ENCODE measurements around the gene TRIM7. TPM values are rescaled to one million over a fixed set of nuclear protein-coding genes. Genes with fewer than 3 reads are reported as not detected.

Gene TRIM7
- total RNA-seq, 2 donors from 2014 or later, result 5.8 to 14.2 TPM

DNA sequence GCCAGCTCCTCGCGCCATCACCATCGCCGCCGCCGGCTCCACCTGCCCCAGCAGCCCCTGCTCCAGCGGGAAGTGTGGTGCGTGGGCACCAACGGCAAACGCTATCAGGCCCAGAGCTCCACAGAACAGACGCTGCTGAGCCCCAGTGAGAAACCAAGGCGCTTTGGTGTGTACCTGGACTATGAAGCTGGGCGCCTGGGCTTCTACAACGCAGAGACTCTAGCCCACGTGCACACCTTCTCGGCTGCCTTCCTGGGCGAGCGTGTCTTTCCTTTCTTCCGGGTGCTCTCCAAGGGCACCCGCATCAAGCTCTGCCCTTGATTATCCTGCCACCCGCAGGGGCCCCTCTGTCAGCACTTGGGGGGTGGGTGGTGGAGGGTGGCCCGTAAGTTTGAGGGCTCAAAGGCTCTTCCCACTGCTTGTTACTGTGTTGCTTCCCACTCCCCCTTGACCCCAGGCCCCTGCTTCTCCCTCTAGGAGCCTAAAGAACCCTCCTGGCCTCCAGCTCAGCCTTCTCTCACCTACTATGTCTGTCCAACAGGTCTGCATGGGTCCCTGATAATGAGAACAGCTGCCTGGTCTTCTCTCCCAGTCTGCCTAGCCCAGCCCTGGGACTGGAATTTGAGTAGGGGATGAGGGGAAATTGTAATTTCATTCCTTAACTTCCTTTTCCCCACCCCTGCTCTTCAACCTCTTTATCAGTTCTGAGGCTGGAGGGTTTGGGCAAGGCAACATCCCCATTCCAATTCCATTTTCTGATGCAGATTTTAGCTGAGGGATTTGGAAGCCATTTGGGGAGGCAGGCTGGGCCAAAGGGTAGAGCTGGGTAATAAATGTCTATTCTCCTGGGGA is 29.7 kb upstream of the TRIM7 start:
- ATAC-seq (peak; percentile 20), DNase-seq (no peak)
- intact Hi-C loops (cut with DNase I, micrococcal nuclease), result no loop called here

- no peak for DNase-seq
- intact Hi-C loops (cut with DNase I, micrococcal nuclease), result no loop called here
- peak; percentile 18 for ATAC-seq
These were observed 28.9 kb upstream of the TRIM7 start for GRCh38 chr5:181233801-181234454.

- DNase-seq, result no peak
- intact Hi-C loops (cut with DNase I, micrococcal nuclease), result no loop called here
- no peak for ATAC-seq
These were observed 28.2 kb upstream of the TRIM7 start for GRCh38 chr5:181233088-181233800.

DNA sequence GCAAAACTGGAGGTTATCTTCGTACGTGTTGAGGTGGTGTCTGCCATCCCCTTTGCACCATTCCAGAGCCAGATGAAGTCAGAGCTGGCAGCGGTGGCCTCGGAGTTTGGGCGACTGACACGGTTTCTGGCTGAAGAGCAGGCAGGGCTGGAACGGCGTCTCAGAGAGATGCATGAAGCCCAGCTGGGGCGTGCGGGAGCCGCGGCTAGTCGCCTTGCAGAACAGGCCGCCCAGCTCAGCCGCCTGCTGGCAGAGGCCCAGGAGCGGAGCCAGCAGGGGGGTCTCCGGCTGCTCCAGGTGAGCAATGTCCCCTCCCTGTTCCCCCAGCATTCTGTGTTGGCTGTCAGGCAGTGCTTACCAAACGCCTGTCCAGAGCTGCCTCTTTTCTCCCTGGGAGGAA is 27.6 kb upstream of the TRIM7 start:
- DNase-seq, result no peak
- intact Hi-C loops (cut with DNase I, micrococcal nuclease), result no loop called here
- ATAC-seq, result no peak

DNA sequence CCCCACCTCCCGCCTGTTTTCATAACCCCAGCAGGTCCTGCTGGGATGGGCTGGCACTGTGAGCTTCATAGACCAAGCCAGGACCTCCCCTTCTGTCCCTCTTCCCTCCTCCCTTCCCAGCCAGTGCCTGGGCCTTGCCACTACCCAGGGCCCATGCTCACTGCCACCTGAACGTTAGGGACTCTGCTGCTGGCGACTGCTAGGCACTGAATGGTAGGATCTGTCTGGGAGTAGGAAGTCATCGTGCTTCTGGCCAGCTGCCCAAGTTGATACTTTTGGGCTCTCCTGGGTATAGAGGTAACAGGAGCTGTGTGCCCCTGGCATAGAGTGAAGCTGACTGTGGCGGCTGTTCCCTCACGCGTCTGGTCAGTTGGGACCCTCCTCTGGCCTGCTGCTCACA is 26.4 kb upstream of the TRIM7 start:
- ATAC-seq, result no peak

DNA sequence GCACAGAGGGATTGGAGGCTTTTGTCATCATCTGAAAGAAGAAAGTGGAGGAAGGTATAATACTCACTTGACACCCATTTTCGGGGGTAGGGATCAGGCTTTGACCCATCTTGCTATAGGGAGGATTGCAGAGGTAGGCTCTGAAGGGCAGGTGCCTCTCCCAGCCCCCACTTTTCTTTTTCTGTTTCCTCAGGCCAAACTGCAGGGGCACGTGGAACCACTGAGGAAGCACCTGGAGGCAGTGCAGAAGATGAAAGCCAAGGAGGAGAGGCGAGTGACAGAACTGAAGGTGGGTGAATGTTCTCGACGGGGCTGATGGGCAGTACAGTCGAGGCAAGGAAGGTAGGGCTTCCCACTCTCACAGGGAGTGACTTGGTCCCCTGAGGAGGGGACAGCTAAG is 25.6 kb upstream of the TRIM7 start:
- DNase-seq (no peak), ATAC-seq (no peak)
- intact Hi-C loops (cut with DNase I, micrococcal nuclease), result no loop called here

More for the DNA sequence above, 26.4 kb upstream of the TRIM7 start:
- no peak for DNase-seq
- intact Hi-C loops (cut with DNase I, micrococcal nuclease), result no loop called here

- ATAC-seq (no peak), DNase-seq (no peak)
- intact Hi-C loops (cut with DNase I, micrococcal nuclease), result no loop called here
These were observed 25.0 kb upstream of the TRIM7 start for GRCh38 chr5:181229996-181230395.

DNA sequence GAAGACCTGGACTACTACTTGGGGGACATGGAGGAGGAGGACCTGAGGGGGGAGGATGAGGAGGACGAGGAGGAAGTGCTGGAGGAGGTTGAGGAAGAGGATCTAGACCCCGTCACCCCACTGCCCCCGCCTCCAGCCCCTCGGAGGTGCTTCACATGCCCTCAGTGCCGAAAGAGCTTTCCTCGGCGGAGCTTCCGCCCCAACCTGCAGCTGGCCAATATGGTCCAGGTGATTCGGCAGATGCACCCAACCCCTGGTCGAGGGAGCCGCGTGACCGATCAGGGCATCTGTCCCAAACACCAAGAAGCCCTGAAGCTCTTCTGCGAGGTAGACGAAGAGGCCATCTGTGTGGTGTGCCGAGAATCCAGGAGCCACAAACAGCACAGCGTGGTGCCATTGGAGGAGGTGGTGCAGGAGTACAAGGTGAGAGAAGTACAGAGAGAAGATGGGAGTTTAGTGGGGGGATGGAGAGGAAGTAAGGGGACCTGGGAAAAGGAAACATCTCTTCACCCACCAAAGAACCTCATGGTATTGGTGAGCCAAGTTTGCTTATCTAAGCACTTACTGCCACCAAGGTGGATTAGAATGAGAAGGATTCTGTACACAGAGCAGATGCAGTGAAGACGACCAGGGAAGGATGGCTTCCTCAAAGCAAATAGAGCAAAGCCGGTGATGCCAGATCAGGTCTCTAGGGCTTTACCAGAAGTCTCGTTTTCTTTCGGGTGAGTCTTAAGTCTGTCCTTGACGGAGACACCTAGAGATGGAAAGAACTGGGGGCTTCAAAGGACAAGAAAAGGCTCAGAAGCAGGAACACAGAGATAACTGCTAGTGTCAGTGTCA is 19.6 kb upstream of the TRIM7 start:
- ATAC-seq, result no peak
- DNase-seq, result peak in 1 of 2 donors; percentile 48
- intact Hi-C loops (cut with DNase I, micrococcal nuclease), result no loop called here

DNA sequence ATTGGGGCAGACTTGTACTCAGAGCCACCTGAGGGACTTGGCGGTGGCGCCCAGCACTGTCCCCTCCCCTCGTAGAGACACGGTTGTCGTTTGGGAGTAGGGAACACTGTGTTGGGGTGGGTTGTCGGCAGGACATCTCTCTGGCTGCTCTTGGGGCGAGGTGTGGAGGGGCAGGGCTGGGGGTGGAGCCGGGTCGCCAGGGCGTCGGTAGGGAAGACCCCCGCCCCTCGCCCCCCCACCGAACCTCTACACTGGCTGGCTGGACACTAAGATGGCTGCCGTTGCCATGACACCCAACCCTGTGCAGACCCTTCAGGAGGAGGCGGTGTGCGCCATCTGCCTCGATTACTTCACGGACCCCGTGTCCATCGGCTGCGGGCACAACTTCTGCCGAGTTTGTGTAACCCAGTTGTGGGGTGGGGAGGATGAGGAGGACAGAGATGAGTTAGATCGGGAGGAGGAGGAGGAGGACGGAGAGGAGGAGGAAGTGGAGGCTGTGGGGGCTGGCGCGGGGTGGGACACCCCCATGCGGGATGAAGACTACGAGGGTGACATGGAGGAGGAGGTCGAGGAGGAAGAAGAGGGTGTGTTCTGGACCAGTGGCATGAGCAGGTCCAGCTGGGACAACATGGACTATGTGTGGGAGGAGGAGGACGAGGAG is 18.9 kb upstream of the TRIM7 start:
- DNase-seq, result peak; percentile 73
- intact Hi-C loops (cut with DNase I, micrococcal nuclease), result no loop called here

DNA sequence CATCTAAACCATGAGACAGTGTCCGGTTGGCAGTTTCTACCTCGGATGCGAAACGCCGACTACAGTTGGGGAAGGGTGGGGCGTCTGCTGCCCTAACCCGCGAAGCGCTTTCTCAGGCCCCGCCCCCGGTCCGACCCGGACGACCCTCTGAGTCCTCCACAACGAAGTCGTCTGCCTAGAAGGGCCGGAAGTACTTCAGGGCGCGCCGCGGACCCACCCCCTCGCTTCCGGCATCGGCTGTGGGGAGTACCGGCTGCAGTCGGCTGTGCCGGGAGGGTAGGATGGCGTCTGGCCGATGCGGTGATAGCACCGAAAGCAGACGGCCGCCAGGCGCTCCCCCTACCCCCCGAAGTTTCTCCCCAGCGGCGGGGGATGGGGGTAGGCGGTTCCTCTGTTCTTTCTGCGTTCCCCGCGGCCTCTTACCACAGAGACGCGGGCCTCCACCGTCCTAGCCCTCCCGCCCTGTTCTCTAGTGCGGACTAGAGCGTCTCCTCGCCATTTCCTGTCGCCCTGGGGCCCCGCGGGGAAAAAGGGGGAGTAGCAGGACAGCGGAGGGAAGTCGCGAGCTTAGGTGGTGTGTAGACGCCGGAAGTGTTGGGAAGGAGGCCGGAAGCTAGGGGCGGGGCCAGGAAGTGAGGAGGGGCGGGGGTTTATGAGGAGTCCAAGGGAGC is 18.2 kb upstream of the TRIM7 start, which contains the start of gene TRIM41:
TSS of gene TRIM41 (plus strand) at position 224 of the 671 bp plus-strand sequence. CDS start 719 bp downstream, outside the sequence.
- DNase-seq (peak; percentile 99 to 100), ATAC-seq (peak; percentile 80)
- intact Hi-C loops (cut with DNase I, micrococcal nuclease), result no loop called here

More for the DNA sequence above, 18.9 kb upstream of the TRIM7 start:
- peak; percentile 2 for ATAC-seq

DNA sequence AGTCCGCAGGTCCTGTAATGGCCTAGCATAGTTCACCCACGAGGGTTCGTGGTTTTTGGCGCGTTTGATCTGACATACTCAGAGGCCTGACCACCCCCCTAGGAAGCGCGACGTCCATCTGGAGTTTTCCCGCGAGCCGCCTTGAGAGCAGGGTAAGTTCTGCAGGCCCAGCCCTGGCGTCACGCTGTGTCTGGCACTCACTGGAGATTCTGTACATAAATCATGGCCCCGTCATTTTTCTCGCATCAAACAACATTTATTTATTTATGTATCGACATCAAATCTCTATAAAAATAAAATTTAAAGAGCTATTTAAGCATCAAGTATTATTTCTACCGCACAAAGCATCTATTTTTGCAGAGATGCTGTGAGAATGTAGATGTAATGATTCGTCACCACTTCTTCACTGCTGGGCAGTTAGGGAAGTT is 17.6 kb upstream of the TRIM7 start:
- DNase-seq, result no peak
- intact Hi-C loops (cut with DNase I, micrococcal nuclease), result no loop called here

GRCh38 chr5:181221792-181222629 is 17.0 kb upstream of the TRIM7 start:
- DNase-seq, result peak; percentile 89 to 94
- intact Hi-C loops (cut with DNase I, micrococcal nuclease), result no loop called here
- peak; percentile 56 for ATAC-seq

More for the DNA sequence above, 17.6 kb upstream of the TRIM7 start:
- peak; percentile 8 for ATAC-seq

GRCh38 chr5:181221105-181221791 is 16.3 kb upstream of the TRIM7 start:
- DNase-seq (peak in 1 of 2 donors; percentile 34), ATAC-seq (no peak)
- intact Hi-C loops (cut with DNase I, micrococcal nuclease), result no loop called here

GRCh38 chr5:181220178-181220515 is 15.2 kb upstream of the TRIM7 start:
- DNase-seq, result no peak
- intact Hi-C loops (cut with DNase I, micrococcal nuclease), result no loop called here
- ATAC-seq, result no peak

DNA sequence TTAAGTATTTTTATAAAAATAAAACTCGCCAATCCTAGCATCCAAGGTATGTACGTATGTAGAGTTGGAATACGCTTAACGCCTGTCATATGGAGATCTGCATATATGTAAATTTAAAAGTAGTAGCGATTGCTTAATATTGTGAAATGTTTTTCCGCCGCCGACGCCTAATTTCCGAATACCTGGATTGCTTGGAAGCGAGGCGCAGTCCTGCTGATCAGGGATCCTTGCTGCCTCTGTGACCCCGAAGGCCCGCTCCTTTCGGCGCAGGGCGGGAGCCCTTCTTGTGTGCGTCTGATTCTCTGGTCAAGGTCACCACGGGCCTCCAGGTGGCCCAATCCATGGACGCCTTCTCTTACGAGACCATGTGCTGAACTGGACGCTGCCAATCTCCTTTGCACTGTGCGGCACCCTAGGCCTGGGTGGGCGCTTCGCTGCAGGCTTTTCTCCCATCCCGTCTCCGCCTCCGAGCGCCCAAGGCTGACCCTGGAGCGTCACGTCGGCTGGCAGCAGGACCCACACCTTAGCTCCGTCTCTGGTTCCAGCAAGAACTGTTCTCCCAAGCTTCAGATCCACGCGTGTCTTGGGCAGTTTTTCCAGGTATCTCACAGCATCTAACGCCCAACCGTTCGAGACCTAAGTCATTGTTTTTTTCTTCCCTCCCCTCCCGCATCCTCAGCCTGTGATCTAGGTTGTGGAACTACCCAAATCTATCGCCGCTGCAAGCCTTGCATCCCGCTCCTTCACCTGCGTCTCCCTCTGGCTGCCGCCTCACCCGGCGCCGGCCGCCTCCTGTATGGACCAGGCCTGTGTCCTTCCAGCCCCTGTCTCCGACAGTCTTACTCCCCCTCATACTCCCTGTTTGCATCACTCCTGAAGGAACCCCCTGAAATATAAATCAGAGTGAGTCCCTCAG is 14.5 kb upstream of the TRIM7 start:
- ATAC-seq (no peak), DNase-seq (no peak)

More for the DNA sequence above, 14.5 kb upstream of the TRIM7 start:
- intact Hi-C loops (cut with DNase I, micrococcal nuclease), result no loop called here
